Vagina (tissue), 2 donors: ENCODE data around the gene FBXW2.

Source experiments
- POLR2AphosphoS5 ChIP-seq, 2 donors: sonication (generic); formaldehyde crosslinking; IDR thresholded peaks; one replicate each; pipeline ENCODE4 v1.9.0; 2017; ENCODE audit warnings: antibody characterized with exemption in 2 of 2, mild to moderate bottlenecking in 2 of 2, low read depth in 1 of 2; ENCODE audit not compliant: insufficient read depth in 1 of 2
- TF ChIP-seq, protein P1 (sequence below), 3 experiments: fragments of 450-650 bp in 2 of 3; fragments of 200-600 bp in 1 of 3; sonication (generic) in 1 of 3; IDR thresholded peaks; one replicate each; pipeline ENCODE4 v1.5.1; 2017 to 2019; ENCODE audit warnings: antibody characterized with exemption in 3 of 3, mild to moderate bottlenecking in 2 of 3, moderate library complexity in 2 of 3

DNA sequence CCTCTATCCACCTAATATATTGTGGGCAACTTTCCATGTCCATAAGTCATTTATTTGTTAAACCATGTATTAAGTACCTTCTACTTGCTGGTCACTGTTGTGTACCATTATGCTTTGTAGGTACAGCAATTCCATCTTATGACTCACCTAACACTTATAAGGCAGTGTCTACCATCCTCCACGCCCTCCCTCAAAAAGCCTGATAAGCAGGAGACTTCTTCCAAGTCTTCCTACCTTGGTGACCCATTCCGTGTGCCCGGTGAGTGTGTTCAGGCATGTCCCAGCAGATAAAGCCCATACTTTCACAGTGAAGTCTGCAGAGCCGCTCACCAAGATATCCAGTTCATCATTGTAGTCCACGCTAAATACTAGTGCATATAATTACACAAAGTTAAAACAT is 17.4 kb downstream of the FBXW2 start:
- TF ChIP-seq, protein P1, sequence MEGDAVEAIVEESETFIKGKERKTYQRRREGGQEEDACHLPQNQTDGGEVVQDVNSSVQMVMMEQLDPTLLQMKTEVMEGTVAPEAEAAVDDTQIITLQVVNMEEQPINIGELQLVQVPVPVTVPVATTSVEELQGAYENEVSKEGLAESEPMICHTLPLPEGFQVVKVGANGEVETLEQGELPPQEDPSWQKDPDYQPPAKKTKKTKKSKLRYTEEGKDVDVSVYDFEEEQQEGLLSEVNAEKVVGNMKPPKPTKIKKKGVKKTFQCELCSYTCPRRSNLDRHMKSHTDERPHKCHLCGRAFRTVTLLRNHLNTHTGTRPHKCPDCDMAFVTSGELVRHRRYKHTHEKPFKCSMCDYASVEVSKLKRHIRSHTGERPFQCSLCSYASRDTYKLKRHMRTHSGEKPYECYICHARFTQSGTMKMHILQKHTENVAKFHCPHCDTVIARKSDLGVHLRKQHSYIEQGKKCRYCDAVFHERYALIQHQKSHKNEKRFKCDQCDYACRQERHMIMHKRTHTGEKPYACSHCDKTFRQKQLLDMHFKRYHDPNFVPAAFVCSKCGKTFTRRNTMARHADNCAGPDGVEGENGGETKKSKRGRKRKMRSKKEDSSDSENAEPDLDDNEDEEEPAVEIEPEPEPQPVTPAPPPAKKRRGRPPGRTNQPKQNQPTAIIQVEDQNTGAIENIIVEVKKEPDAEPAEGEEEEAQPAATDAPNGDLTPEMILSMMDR (IDR thresholded peaks at IDR 0.05), result no peak
- peak in 1 of 2 donors; percentile 9 for TF ChIP-seq POLR2AphosphoS5 (IDR thresholded peaks at IDR 0.05; ENCODE audit: insufficient read depth in 1 of 2, low read depth in 1 of 2)
